ENCODE measurements around the gene CAB39.

GRCh38 chr2:230742781-230743180 lies 30.1 kb downstream of the CAB39 start:
- TF ChIP-seq CTCF (IDR thresholded peaks at IDR 0.05) (no peak), POLR2A (IDR thresholded peaks at IDR 0.05) (no peak)
